HEK293 (cell line): ENCODE measurements around the gene AGBL3.

ENCODE experiments used
- ATF2 ChIP-seq: fragments of 450-650 bp; formaldehyde crosslinking; IDR thresholded peaks from 2 replicates; pipeline ENCODE4 v1.5.1; 2016; ENCODE audit warnings: missing biosample characterization, missing genetic modification characterization, low read depth
- CTCF ChIP-seq: fragments of 450-650 bp; formaldehyde crosslinking; IDR thresholded peaks from 2 replicates; pipeline ENCODE4 v1.5.1; 2016; ENCODE audit warnings: missing biosample characterization, missing genetic modification characterization
- GLIS1 ChIP-seq: fragments of 450-650 bp; formaldehyde crosslinking; IDR thresholded peaks from 2 replicates; pipeline ENCODE4 v1.5.1; 2016; ENCODE audit warnings: missing biosample characterization, missing genetic modification characterization
- MEIS1 ChIP-seq: sonication (generic); formaldehyde crosslinking; IDR thresholded peaks from 2 replicates; pipeline ENCODE4 v1.8.1; 2022; ENCODE audit warnings: missing genetic modification reagents, mild to moderate bottlenecking, borderline replicate concordance
- ZFP69B ChIP-seq: fragments of 450-650 bp; formaldehyde crosslinking; IDR thresholded peaks from 2 replicates; pipeline ENCODE4 v1.5.1; 2016; ENCODE audit warnings: missing biosample characterization, missing genetic modification characterization
- ZNF121 ChIP-seq: fragments of 450-650 bp; formaldehyde crosslinking; IDR thresholded peaks from 2 replicates; pipeline ENCODE4 v1.5.1; 2016; ENCODE audit warnings: missing biosample characterization, missing genetic modification characterization
- ZNF132 ChIP-seq: fragments of 450-650 bp; formaldehyde crosslinking; IDR thresholded peaks from 2 replicates; pipeline ENCODE4 v1.5.1; 2017; ENCODE audit warnings: missing biosample characterization, missing genetic modification characterization, borderline replicate concordance
- ZNF274 ChIP-seq, 2 experiments: fragments of 200-500 bp in 1 of 2; fragments of 450-650 bp in 1 of 2; sonication (Bioruptor generic) in 1 of 2; formaldehyde crosslinking in 1 of 2; IDR thresholded peaks; 2 replicates each; pipeline versions ENCODE4 v1.5.1 to v1.6.1; 2014 to 2016; ENCODE audit warnings: borderline replicate concordance in 1 of 2, inconsistent platforms in 1 of 2, low read length in 1 of 2, missing biosample characterization in 1 of 2, missing genetic modification characterization in 1 of 2
- ZNF510 ChIP-seq: fragments of 450-650 bp; formaldehyde crosslinking; IDR thresholded peaks from 2 replicates; pipeline ENCODE4 v1.5.1; 2018; ENCODE audit warnings: mild to moderate bottlenecking, missing genetic modification characterization, missing biosample characterization; ENCODE audit not compliant: insufficient replicate concordance
- ZNF776 ChIP-seq: fragments of 450-650 bp; formaldehyde crosslinking; IDR thresholded peaks from 2 replicates; pipeline ENCODE4 v1.5.0; 2017; ENCODE audit warnings: missing biosample characterization, missing genetic modification characterization, borderline replicate concordance
- ZSCAN18 ChIP-seq: fragments of 450-650 bp; formaldehyde crosslinking; IDR thresholded peaks from 2 replicates; pipeline ENCODE4 v1.5.1; 2016; ENCODE audit warnings: missing biosample characterization, missing genetic modification characterization

GRCh38 chr7:135111379-135111778, 125.1 kb downstream of the AGBL3 start:
- TF ChIP-seq ZSCAN18 (no peak), CTCF (tag by site-specific recombination) (no peak), ZFP69B (tag by site-specific recombination) (no peak), ZNF132 (no peak), ZNF274 (IDR thresholded peaks at IDR 0.05; ENCODE audit: low read length) (no peak), ZNF274 (tag by site-specific recombination; IDR thresholded peaks at IDR 0.05; ENCODE audit: borderline replicate concordance) (no peak), ATF2 (no peak), GLIS1 (tag by site-specific recombination) (no peak), MEIS1 (CRISPR knock-in tag) (no peak), ZNF121 (no peak), ZNF776 (tag by site-specific recombination) (no peak), ZNF510 (tag by site-specific recombination) (no peak)
